HG03039 (cell line): ENCODE measurements around the gene PROX1.
"Not testable (repeated sequence)": the region's sequence is repeated elsewhere in the genome, so short reads cannot be mapped to it uniquely, and the experiment has no call there.

ENCODE experiments used
- ATAC-seq: cut with Tn5 transposase; IDR thresholded peaks from one replicate; pipeline ENCODE4 v1.9.1; 2021; ENCODE audit warnings: mild to moderate bottlenecking, moderate library complexity; ENCODE audit not compliant: unreplicated experiment

The PROX1 gene

DNA sequence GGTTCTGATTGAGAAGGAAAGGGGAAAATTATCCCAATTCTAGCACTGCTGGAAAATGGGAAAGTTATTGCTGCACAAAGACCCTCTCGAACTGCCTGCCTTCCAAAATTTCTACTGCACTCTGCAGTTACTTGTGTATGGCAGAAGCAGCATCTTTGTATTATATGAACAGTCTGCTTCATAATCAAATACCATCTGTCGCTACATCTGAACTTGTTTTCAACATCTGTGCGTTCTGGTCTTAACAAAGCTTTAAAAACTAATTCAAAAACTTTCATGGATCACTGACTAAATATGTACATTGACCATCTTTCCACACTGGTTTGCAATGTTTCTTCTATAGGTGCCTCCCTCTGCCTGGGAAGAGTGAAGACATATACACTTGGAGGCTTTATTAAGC is 79.2 kb downstream of the PROX1 start:
- no peak for ATAC-seq

DNA sequence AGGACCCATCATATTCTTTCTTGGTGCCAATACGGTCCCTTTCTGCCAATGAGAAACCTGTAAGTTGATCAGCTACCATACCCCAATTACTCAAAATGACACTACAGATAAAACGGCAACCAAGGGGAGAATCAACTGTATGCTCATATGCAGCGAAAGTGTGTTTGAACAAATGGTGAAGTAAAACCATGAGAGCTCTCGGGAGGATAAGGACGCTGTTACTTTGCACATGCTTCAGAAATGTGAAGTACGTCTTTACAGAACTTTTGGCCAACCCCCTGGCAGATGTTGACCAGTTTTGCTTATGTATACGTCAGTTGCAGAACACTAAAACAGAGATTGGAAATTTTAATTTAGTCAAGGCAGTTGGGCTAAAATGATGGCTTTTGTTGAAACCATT is 79.6 kb downstream of the PROX1 start:
- no peak for ATAC-seq

DNA sequence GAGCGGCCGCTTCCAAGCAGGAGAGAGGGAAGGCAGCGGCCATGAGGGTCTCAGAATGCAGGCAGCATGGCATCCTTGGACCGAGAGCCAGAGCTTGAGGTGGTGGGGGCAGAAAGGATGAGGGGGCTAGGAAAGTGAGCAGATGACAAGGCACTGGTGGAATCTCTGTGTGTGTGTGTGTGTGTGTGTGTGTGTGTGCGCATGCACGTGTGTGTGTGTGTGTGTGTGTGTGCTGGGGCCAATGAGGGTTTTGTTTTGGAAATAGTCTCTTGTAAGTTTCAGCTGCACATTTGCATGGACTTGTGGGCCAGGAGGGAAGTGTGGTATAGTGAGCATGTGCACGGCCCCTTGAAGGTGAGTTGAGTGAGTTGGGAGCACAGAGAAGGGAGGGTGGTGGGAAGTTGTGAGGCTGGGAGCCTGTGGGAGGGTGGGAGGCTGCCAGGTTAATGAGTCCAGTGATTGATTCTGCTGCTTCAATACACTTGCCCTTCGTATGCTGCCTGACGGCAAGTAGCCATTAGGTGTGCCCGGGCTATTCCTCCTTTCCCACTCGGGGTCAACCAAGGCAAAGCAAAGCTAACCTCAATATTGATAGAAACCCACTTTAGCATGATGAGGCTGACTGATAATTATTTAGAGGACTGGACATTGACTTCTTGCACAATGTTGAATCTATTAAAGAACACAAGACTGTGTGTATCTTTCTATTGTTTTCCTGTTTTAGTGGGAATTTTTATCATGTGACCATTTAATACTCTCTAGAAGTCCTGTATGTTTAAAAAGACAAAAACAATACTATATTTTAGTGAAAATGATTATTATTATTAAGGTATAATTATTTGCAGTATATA is 80.3 kb downstream of the PROX1 start:
- ATAC-seq: no peak

DNA sequence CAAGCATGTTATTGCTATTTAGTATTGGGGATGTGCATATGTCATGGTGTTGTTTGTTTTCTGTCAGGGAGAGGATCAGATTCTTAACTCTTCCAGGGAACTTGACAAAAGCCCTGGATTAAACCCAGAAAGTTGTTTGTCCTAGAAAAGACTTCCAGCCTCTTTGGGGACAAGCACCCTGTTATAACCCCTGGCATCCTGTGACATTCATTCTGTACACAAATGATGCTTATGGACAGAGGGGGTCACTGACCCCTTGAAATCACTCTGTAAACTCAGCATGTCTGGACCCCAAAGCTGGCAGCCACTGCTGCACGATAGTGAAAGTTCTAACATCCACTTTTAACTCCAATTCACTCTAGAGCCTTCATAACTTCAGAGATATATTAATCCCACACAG is 81.2 kb downstream of the PROX1 start:
- ATAC-seq: no peak

DNA sequence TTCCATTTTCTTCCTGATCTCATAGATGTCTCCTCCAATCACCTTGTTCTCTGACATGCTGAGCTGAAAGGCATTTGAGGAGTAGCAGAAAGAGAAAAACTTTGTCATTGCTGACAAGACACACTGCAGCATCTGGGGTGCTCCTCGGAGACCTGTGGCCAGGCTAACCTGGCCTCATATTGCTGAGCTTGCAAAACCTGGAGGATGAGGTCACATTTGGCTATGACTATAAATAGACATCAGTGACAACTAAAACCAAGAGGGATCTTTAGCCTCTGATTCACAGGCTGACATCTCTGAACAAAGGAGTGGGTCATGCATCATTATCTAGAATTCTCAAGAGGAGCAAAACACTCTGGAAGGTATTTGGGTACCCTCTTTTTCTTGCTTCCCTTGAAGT is 83.7 kb downstream of the PROX1 start:
- ATAC-seq: no peak

DNA sequence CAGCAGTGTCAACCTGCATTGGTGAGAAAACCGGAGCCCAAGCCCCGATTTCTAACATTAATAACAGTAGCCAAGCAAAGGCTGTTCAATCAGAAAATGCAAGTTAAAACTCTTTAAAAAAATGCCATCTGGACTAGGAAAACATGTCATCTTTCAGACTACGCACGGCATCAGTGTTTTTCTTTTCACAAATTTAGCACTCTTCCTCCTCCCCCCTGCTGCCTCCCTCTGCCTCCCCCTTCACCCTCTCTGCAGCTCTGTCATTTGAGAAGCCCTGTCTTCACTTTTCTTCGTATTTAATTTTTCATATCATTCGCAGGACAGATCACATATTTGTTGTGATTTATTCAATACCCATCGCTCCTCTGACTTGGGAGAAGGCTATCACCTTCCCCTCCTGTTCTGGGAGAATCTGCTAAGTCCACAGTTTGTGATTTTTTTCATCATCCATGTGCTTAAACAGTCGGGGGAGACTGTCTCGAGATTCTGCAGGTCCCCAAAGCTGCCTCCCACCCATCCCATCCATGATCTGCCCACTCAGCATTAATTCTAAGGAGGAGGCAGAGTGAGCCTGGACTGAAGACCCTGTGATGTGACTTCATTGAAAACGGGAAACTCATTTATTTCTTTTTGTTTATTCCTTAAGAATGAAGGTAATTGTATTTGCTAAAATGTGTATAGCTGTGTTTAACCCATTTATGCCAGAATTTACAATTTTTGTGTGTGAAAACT is 84.8 kb downstream of the PROX1 start:
- ATAC-seq: no peak

DNA sequence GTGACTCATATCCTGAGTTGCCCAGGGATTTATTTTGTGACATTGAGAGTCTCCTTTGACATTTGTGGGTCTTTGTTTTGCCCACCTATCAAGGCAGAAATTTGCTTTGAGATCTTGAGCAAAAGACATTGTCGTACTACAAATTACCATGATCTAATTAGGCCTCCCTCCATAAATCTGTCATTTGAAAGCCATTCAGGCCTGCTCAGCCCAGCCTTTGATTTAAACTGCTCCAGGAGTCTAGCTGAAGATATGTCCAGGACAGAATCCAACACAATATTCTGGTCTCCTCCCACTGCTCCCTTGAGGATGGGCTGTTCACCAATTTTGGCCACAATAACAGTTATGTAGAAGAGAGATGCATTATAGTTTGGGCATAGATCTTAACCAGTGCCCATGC is 86.7 kb downstream of the PROX1 start:
- ATAC-seq: no peak

DNA sequence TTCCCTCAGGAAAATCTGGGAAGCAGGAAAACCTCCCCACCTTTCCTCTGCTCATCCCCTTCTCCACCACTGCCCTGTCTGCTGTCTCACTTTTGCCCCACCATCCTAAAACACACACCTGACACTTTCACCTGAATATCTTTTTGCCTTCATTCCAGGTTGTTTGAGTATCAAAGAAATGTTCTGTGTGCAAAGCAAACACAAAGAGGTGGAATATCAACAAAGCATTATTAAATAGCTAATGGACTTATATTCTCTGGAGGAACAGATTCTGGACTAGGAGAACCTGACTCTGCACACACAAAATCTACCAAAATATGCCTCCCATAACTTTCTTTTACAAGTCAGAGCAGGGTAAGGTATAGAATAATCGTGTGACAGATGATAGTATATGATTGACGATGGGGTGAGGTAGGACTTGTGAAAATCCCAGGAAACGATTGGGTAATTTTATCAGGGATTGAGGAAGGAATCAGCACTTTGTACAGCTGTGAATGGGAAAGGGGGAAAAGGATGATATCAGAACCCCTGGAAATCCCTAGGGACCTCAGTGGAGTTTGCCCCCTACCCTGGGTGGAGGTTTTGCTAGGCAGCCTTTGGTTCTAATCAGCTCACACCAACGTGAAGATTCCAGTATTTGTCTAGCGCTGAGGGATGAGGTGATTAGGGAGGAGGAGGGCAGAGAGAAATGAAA is 87.7 kb downstream of the PROX1 start:
- ATAC-seq: no peak

DNA sequence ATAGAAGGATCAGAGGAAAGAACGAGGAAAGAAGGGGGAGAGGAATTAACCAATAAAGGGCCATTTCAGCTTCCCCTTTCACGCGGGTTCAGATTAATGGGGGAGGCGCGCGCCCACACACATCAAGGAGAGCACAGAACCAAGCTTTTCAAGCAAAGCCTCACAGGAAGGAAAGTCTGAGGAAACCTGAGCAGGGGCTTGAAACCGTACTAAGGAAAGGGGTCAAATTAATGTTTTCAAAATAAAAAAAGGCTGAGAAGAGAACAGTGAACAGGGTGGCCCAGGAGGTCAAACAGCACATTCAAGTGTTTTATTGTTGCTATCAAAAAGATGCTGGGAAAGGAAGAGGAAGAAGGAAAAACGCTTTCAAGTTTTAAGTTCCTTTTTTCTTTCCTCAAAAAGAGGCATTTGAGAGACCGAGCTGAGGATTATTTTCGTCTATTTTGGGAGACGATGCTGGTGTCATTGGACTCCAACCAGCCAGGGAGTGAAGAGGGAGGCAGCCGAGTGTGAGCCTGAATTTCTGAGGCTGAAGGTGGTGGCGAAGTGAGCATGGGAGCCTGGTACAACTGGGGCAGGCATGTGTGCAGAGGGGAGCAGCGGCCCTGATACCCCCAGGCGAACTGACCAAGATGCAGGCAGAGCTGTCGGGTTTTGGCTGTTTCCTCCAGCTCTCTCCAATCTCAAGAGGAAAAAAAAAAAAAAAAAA is 88.4 kb downstream of the PROX1 start:
- no peak for ATAC-seq

DNA sequence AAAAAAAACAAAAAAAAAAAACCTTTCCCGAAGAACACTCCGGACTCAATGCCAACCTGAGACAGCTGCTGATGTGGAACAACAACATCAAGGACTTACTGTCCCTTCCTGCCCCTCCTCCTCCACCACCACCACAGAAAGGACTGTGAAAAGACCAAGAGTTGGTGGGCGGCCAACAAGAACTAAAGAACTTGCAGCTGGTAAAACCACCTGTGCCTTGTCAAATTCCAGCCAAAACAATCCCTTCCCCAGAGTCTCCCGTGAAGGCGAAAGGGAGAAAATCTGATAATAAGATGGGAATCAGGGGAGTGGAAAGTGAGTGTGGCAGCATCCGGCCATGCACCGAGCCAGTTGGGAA is 88.9 kb downstream of the PROX1 start:
- ATAC-seq: no peak

DNA sequence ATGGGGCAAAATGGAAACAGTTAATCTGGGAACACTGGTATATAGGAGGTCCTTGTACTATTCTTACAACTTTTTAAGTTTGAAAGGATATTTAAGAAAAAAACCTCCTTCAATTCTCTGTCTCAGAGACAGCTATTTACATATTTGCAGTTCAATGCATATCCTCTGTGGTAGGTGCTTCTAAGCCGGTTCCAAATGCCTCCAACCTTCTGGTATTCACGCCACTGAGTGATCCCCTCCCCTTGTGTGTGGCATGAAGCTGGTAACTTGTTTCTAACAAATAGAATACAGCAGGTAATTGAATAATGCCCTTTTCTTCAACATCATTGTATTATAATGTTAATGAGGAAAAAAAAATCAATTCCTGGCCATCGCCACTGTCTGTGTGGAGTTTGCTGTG is 91.2 kb downstream of the PROX1 start:
- ATAC-seq: no peak

DNA sequence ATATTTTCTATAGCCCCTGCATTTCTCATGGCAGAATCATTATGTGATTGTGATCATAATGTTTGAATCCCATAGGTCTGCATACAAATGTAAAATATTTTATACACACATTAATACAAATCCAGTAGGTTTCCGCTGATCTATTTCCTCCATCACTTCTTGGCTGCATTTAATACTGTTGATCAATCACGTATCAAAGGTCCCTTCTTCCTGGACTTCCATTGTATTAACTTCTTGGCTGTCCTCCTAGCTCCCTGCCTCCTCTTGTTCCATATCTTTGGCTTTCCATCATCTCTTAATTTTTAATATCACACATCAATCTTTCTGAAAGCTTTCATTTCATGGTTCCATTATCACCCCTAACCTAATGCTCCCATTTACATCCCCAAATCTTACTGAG is 97.6 kb downstream of the PROX1 start:
- no peak for ATAC-seq

DNA sequence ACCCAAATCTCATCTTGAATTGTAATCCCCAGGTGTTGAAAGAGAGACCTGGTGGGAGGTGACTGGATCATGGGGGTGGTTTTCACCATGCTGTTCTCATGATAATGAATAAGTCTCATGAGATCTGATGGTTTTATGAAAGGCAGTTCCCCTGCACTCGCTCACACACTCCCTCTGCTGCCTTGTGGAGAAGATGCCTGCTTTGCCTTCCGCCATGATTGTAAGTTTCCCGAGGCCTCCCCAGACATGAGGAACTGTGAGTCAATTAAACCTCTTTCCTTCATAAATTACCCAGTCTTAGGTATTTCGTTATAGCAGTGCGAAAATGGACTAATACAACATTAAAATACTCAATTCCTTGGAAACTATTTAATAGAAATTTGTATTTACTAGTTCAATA is 99.2 kb downstream of the PROX1 start:
- ATAC-seq: no peak

DNA sequence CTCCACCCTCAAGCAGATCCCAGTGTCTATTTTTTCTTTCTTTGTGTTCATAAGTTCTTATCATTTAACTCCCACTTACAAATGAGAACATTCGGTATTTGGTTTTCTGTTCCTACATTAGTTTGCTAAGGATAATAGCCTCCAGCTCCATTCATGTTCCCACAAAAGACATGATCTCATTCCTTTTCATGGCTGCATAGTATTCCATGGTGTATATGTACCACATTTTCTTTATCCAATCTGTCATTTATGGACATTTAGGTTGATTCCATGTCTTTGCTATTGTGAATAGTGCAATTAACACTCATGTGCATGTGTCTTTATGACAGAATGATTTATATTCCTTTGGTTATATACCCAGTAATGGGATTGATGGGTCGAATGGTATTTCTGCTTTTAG is 101.2 kb downstream of the PROX1 start:
- not testable (repeated sequence) for ATAC-seq
